CD4-positive, alpha-beta T cell treated with Interleukin-1 beta for 1 hour (primary cell): Measurements from ENCODE around the gene IGBP1.
"Not testable (repeated sequence)": the region's sequence is repeated elsewhere in the genome, so short reads cannot be mapped to it uniquely, and the experiment has no call there.

Source experiments
- DNase-seq, 2 donors: peaks; one replicate each; pipeline ENCODE4 v3.0.0-alpha.2; 2020 to 2022

IGBP1 gene

GRCh38 chrX:70133303-70134115 is at the start of gene IGBP1:
Gene IGBP1, plus strand, starts transcription at chrX:70133447. Its CDS starts 501 bp downstream, at chrX:70133948.
- peak; percentile 85 to 87 for DNase-seq

- no peak for DNase-seq
Measured at GRCh38 chrX:70084592-70085240, 48.5 kb upstream of the IGBP1 start.

- DNase-seq, result no peak
Measured at GRCh38 chrX:70087857-70088630, 45.2 kb upstream of the IGBP1 start.

GRCh38 chrX:70088751-70089150 is 44.5 kb upstream of the IGBP1 start:
- DNase-seq, result no peak

GRCh38 chrX:70089604-70090297 is 43.5 kb upstream of the IGBP1 start:
- no peak for DNase-seq

GRCh38 chrX:70092247-70092646 is 41.0 kb upstream of the IGBP1 start:
- DNase-seq, result no peak

GRCh38 chrX:70096052-70096451 is 37.2 kb upstream of the IGBP1 start:
- no peak for DNase-seq

GRCh38 chrX:70105229-70105628 is 28.0 kb upstream of the IGBP1 start:
- no peak for DNase-seq

GRCh38 chrX:70111436-70112026 is 21.7 kb upstream of the IGBP1 start:
- not testable (repeated sequence) for DNase-seq

- no peak for DNase-seq
Measured at GRCh38 chrX:70117738-70118137, 15.5 kb upstream of the IGBP1 start.

GRCh38 chrX:70123014-70123413 is 10.2 kb upstream of the IGBP1 start:
- DNase-seq, result not testable (repeated sequence)

GRCh38 chrX:70124678-70125077 is 8.6 kb upstream of the IGBP1 start:
- DNase-seq, result no peak

GRCh38 chrX:70128071-70128470 is 5.2 kb upstream of the IGBP1 start:
- DNase-seq, result no peak

GRCh38 chrX:70129816-70130215 is 3.4 kb upstream of the IGBP1 start:
- no peak for DNase-seq

- no peak for DNase-seq
Measured at GRCh38 chrX:70132224-70132623, 1.0 kb upstream of the IGBP1 start.

GRCh38 chrX:70132877-70133302 is 357 bp upstream of the IGBP1 start:
- no peak for DNase-seq

- no peak for DNase-seq
Measured at GRCh38 chrX:70134116-70134477, 850 bp downstream of the IGBP1 start.

- DNase-seq, result no peak
Measured at GRCh38 chrX:70138622-70139021, 5.4 kb downstream of the IGBP1 start.

- no peak for DNase-seq
Measured at GRCh38 chrX:70139736-70140135, 6.5 kb downstream of the IGBP1 start.

GRCh38 chrX:70141373-70141772 is 8.1 kb downstream of the IGBP1 start:
- no peak for DNase-seq

GRCh38 chrX:70166601-70167590 is 33.6 kb downstream of the IGBP1 start:
- DNase-seq, result no peak
